A549 treated with RU486 at 1 μM for 4 hours (cell line): Measurements from ENCODE around the gene EPS15. TPM values are rescaled to one million over a fixed set of nuclear protein-coding genes. Genes with fewer than 3 reads are reported as not detected.

Experiments used
- total RNA-seq: library from RNA; stranded (reverse); fragments of 200-300 nt; extraction: Qiagen RNA extraction; gene quantifications from 5 replicates; pipeline ENCODE4 v1.2.3, GENCODE V29; 2022; ENCODE audit warnings: low read depth

Gene EPS15
- 8.8 to 14.6 TPM (median 11.3 TPM) in 5 replicates for total RNA-seq

GRCh38 chr1:51519048-51519864 is at the start of gene EPS15:
Gene EPS15, minus strand, starts transcription at chr1:51519266. Its CDS starts 35 bp downstream, at chr1:51519231.

GRCh38 chr1:51330331-51331201 is 188.5 kb downstream of the EPS15 start, which contains the start of gene TTC39A:
Gene TTC39A, minus strand, starts transcription at chr1:51330562. Its CDS starts 85 bp downstream, at chr1:51330477.

Other genes with a start within 250 kb of the EPS15 start
- gene TTC39A, start 188.7 kb downstream of the EPS15 start, total RNA-seq, result 1.3 to 2.4 TPM (median 1.5 TPM) in 5 replicates
- 28.8 to 45.3 TPM (median 37.6 TPM) in 5 replicates for gene OSBPL9, start 97.8 kb upstream of the EPS15 start, total RNA-seq